GM10266 (cell line): ENCODE data around the gene PRSS38.

ENCODE experiments used
- DNase-seq: peaks from one replicate; pipeline ENCODE4 v3.0.0; 2012; ENCODE audit errors: extremely low spot score
- CTCF ChIP-seq: IDR thresholded peaks from 2 replicates; pipeline ENCODE4 v1.5.1; 2012; ENCODE audit warnings: mild to moderate bottlenecking, low read depth; ENCODE audit not compliant: control insufficient read depth, insufficient read depth; ENCODE audit errors: missing control alignments

PRSS38 gene

GRCh38 chr1:227778401-227778947 is 37.0 kb upstream of the PRSS38 start:
- no peak for DNase-seq
- no peak for TF ChIP-seq CTCF

GRCh38 chr1:227779021-227779441 is 36.4 kb upstream of the PRSS38 start:
- DNase-seq, result no peak
- TF ChIP-seq CTCF, result no peak

GRCh38 chr1:227779685-227780084 is 35.8 kb upstream of the PRSS38 start:
- no peak for DNase-seq
- no peak for TF ChIP-seq CTCF

- DNase-seq, result no peak
- TF ChIP-seq CTCF, result no peak
Measured at GRCh38 chr1:227780101-227781044, 35.1 kb upstream of the PRSS38 start.

- TF ChIP-seq CTCF, result no peak
- DNase-seq, result no peak
Measured at GRCh38 chr1:227781314-227781930, 34.1 kb upstream of the PRSS38 start.

- DNase-seq, result no peak
Measured at GRCh38 chr1:227782226-227782625, 33.2 kb upstream of the PRSS38 start.

More at GRCh38 chr1:227782226-227782625, 33.2 kb upstream of the PRSS38 start:
- TF ChIP-seq CTCF, result no peak
